Thyroid gland (tissue), 4 donors: ENCODE results near the gene COPS7A.

Source experiments
- POLR2A ChIP-seq, 2 donors: fragments of 450-650 bp; IDR thresholded peaks; one replicate each; pipeline ENCODE4 v1.6.1; 2017; ENCODE audit warnings: antibody characterized with exemption in 2 of 2, mild to moderate bottlenecking in 2 of 2, moderate library complexity in 1 of 2
- TF ChIP-seq, protein P1 (sequence below), 6 experiments: fragments of 200-600 bp in 3 of 6; fragments of 450-650 bp in 3 of 6; sonication (generic) in 3 of 6; IDR thresholded peaks; one replicate each; pipeline ENCODE4 v1.5.1; 2016 to 2019; ENCODE audit warnings: antibody characterized with exemption in 6 of 6, mild to moderate bottlenecking in 2 of 6, inconsistent platforms in 1 of 6, moderate library complexity in 1 of 6

DNA sequence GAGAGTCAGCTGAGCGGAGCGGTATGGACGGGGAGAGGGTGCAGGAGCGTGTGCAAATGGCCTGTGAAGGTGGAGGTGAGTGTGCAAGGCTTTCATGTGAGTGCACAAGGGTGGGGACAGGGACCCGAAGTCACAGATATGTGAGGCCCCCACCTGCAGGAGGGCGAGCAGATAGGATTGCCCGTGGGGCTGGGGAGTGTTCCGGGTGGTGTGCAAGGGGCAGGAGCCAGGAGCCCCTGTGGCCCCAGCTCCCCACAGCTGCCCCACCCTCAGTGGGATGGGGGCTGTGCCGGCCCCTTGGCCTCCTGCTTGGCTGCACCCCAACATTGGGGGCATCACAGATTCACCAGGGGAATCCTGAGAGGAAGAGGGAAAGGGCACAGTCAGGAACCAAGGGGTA is 29.1 kb upstream of the COPS7A start:
- TF ChIP-seq, protein P1, sequence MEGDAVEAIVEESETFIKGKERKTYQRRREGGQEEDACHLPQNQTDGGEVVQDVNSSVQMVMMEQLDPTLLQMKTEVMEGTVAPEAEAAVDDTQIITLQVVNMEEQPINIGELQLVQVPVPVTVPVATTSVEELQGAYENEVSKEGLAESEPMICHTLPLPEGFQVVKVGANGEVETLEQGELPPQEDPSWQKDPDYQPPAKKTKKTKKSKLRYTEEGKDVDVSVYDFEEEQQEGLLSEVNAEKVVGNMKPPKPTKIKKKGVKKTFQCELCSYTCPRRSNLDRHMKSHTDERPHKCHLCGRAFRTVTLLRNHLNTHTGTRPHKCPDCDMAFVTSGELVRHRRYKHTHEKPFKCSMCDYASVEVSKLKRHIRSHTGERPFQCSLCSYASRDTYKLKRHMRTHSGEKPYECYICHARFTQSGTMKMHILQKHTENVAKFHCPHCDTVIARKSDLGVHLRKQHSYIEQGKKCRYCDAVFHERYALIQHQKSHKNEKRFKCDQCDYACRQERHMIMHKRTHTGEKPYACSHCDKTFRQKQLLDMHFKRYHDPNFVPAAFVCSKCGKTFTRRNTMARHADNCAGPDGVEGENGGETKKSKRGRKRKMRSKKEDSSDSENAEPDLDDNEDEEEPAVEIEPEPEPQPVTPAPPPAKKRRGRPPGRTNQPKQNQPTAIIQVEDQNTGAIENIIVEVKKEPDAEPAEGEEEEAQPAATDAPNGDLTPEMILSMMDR (IDR thresholded peaks at IDR 0.05): no peak
- TF ChIP-seq POLR2A (IDR thresholded peaks at IDR 0.05): no peak
